ENCODE data around the gene GCNA.

The GCNA gene

GRCh38 chrX:71578253-71579135, at the start of gene GCNA:
GCNA (plus strand) TSS chrX:71578437; CDS start chrX:71580822, 2,385 bp downstream.
- DNase-seq (ENCODE audit: low spot score) = no peak

- peak; percentile 28 for DNase-seq (ENCODE audit: low spot score)
Observed at GRCh38 chrX:71532078-71532752, 46.0 kb upstream of the GCNA start.

- peak; percentile 89 for DNase-seq (ENCODE audit: low spot score)
Observed at GRCh38 chrX:71532753-71533425, 45.3 kb upstream of the GCNA start, which contains the start of gene OGT. OGT (plus strand) TSS chrX:71533104; CDS start chrX:71533300, 196 bp downstream.

- DNase-seq (ENCODE audit: low spot score) = peak; percentile 9
Observed at GRCh38 chrX:71533516-71533850, 44.8 kb upstream of the GCNA start.

- peak; percentile 29 for DNase-seq (ENCODE audit: low spot score)
Observed at GRCh38 chrX:71533851-71534561, 44.2 kb upstream of the GCNA start.

GRCh38 chrX:71534773-71535544, 43.3 kb upstream of the GCNA start:
- peak; percentile 11 for DNase-seq (ENCODE audit: low spot score)

- peak; percentile 15 for DNase-seq (ENCODE audit: low spot score)
Observed at GRCh38 chrX:71536285-71536684, 42.0 kb upstream of the GCNA start.

GRCh38 chrX:71537743-71538142, 40.5 kb upstream of the GCNA start:
- DNase-seq (ENCODE audit: low spot score) = no peak

GRCh38 chrX:71540801-71541200, 37.4 kb upstream of the GCNA start:
- no peak for DNase-seq (ENCODE audit: low spot score)

- DNase-seq (ENCODE audit: low spot score) = peak; percentile 6
Observed at GRCh38 chrX:71541210-71542022, 36.8 kb upstream of the GCNA start.

GRCh38 chrX:71542411-71542810, 35.8 kb upstream of the GCNA start:
- no peak for DNase-seq (ENCODE audit: low spot score)

- no peak for DNase-seq (ENCODE audit: low spot score)
Observed at GRCh38 chrX:71542825-71543224, 35.4 kb upstream of the GCNA start.

GRCh38 chrX:71543316-71543715, 34.9 kb upstream of the GCNA start:
- no peak for DNase-seq (ENCODE audit: low spot score)

GRCh38 chrX:71545364-71545763, 32.9 kb upstream of the GCNA start:
- no peak for DNase-seq (ENCODE audit: low spot score)

GRCh38 chrX:71546879-71547278, 31.4 kb upstream of the GCNA start:
- no peak for DNase-seq (ENCODE audit: low spot score)

GRCh38 chrX:71547339-71547738, 30.9 kb upstream of the GCNA start:
- DNase-seq (ENCODE audit: low spot score) = no peak

GRCh38 chrX:71549986-71550385, 28.3 kb upstream of the GCNA start:
- no peak for DNase-seq (ENCODE audit: low spot score)

- DNase-seq (ENCODE audit: low spot score) = no peak
Observed at GRCh38 chrX:71550578-71550977, 27.7 kb upstream of the GCNA start.

- no peak for DNase-seq (ENCODE audit: low spot score)
Observed at GRCh38 chrX:71556036-71556435, 22.2 kb upstream of the GCNA start.

GRCh38 chrX:71558920-71559319, 19.3 kb upstream of the GCNA start:
- DNase-seq (ENCODE audit: low spot score) = no peak
